HL-60 (cell line): ENCODE results near the gene ZFP36.
A peak's percentile ranks its signal among the peaks of the same experiment; 100 is the strongest.

Source experiments
- DNase-seq, 2 experiments: peaks; one replicate each; pipeline ENCODE4 v3.0.0-alpha.2; 2010 to 2020; ENCODE audit warnings: low read depth in 1 of 2, low spot score in 1 of 2
- H3K27ac ChIP-seq: fragments of 250-450 bp; sonication (Bioruptor Pico); replicated peaks from 2 replicates; pipeline ENCODE4 v1.5.1; 2020; ENCODE audit warnings: mild to moderate bottlenecking, moderate library complexity
- H3K27me3 ChIP-seq: fragments of 250-450 bp; sonication (Bioruptor Pico); 2 replicates; pipeline ENCODE4 v1.5.1; 2021; ENCODE audit warnings: mild to moderate bottlenecking, moderate library complexity; ENCODE audit not compliant: insufficient read depth, poor library complexity, severe bottlenecking
- H3K4me3 ChIP-seq: replicated peaks from 2 replicates; pipeline ENCODE4 v1.5.1; 2011; ENCODE audit warnings: mild to moderate bottlenecking, control low read depth, low read length; ENCODE audit not compliant: insufficient read depth
- GABPA ChIP-seq: IDR thresholded peaks from 2 replicates; pipeline ENCODE4 v1.6.1; 2012; ENCODE audit warnings: low read depth
- POLR2AphosphoS5 ChIP-seq: IDR thresholded peaks from 2 replicates; pipeline ENCODE4 v1.6.1; 2012; ENCODE audit warnings: low read depth
- SPI1 ChIP-seq: IDR thresholded peaks from 2 replicates; pipeline ENCODE4 v1.6.1; 2012; ENCODE audit warnings: low read depth, mild to moderate bottlenecking, borderline replicate concordance
- TF ChIP-seq, protein P1 (sequence below): IDR thresholded peaks from 2 replicates; pipeline ENCODE4 v1.6.1; 2012; ENCODE audit warnings: low read depth; ENCODE audit not compliant: insufficient replicate concordance
- TF ChIP-seq, protein P2 (sequence below): IDR thresholded peaks from one replicate; pipeline ENCODE4 v1.5.1; 2011; ENCODE audit warnings: low read length, control low read depth, inconsistent platforms; ENCODE audit not compliant: insufficient read depth

Gene ZFP36

DNA sequence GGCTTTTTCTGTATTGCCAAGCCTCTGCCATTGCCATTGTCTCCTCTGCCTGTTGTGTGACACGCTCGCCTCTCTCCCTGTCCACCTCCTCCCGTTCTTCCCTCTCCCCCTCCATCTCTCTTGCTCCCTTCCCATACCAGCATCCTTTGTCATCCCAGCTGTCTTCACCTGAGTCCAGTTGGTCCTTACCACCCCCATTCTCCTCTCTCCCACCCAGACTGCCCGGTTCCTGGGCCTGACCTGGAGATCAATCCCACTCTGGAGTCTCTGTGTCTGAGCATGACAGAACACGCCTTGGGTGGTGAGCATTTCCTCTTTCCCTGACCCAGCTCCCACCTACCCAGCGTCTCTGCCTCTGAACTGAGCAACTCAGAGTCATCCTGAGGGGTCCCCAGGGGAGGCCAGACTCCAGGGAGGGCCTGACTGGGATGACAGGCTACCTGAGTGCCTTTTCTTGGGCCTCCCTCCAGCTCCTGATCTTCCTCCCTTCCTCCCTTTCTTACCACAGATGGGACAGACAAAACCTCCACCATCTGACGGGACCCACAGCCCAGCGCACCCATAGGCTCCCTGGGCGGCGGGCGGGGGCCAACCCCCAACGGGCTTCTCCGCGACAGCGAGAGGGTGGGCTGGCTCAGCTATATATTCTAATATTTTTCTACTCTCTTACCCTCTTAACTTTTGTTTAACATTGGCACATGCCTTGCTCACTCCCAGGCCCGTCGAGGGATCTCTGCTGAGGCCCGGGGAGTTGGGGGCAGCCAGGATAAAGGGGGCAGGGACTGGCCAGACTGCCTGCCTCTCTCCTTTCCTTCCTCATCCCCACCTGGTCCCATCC is 23.4 kb upstream of the ZFP36 start:
- no peak overlapping the region for H3K27ac ChIP-seq
- DNase-seq, result no peak
- no peak overlapping the region for H3K4me3 ChIP-seq
- TF ChIP-seq SPI1 (no peak), GABPA (no peak), POLR2AphosphoS5 (no peak)
- TF ChIP-seq, protein P1, sequence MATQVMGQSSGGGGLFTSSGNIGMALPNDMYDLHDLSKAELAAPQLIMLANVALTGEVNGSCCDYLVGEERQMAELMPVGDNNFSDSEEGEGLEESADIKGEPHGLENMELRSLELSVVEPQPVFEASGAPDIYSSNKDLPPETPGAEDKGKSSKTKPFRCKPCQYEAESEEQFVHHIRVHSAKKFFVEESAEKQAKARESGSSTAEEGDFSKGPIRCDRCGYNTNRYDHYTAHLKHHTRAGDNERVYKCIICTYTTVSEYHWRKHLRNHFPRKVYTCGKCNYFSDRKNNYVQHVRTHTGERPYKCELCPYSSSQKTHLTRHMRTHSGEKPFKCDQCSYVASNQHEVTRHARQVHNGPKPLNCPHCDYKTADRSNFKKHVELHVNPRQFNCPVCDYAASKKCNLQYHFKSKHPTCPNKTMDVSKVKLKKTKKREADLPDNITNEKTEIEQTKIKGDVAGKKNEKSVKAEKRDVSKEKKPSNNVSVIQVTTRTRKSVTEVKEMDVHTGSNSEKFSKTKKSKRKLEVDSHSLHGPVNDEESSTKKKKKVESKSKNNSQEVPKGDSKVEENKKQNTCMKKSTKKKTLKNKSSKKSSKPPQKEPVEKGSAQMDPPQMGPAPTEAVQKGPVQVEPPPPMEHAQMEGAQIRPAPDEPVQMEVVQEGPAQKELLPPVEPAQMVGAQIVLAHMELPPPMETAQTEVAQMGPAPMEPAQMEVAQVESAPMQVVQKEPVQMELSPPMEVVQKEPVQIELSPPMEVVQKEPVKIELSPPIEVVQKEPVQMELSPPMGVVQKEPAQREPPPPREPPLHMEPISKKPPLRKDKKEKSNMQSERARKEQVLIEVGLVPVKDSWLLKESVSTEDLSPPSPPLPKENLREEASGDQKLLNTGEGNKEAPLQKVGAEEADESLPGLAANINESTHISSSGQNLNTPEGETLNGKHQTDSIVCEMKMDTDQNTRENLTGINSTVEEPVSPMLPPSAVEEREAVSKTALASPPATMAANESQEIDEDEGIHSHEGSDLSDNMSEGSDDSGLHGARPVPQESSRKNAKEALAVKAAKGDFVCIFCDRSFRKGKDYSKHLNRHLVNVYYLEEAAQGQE, result no peak
- TF ChIP-seq, protein P2, sequence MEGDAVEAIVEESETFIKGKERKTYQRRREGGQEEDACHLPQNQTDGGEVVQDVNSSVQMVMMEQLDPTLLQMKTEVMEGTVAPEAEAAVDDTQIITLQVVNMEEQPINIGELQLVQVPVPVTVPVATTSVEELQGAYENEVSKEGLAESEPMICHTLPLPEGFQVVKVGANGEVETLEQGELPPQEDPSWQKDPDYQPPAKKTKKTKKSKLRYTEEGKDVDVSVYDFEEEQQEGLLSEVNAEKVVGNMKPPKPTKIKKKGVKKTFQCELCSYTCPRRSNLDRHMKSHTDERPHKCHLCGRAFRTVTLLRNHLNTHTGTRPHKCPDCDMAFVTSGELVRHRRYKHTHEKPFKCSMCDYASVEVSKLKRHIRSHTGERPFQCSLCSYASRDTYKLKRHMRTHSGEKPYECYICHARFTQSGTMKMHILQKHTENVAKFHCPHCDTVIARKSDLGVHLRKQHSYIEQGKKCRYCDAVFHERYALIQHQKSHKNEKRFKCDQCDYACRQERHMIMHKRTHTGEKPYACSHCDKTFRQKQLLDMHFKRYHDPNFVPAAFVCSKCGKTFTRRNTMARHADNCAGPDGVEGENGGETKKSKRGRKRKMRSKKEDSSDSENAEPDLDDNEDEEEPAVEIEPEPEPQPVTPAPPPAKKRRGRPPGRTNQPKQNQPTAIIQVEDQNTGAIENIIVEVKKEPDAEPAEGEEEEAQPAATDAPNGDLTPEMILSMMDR, result no peak
- no peaks in the 10 kb centered on the region for H3K27me3 ChIP-seq

DNA sequence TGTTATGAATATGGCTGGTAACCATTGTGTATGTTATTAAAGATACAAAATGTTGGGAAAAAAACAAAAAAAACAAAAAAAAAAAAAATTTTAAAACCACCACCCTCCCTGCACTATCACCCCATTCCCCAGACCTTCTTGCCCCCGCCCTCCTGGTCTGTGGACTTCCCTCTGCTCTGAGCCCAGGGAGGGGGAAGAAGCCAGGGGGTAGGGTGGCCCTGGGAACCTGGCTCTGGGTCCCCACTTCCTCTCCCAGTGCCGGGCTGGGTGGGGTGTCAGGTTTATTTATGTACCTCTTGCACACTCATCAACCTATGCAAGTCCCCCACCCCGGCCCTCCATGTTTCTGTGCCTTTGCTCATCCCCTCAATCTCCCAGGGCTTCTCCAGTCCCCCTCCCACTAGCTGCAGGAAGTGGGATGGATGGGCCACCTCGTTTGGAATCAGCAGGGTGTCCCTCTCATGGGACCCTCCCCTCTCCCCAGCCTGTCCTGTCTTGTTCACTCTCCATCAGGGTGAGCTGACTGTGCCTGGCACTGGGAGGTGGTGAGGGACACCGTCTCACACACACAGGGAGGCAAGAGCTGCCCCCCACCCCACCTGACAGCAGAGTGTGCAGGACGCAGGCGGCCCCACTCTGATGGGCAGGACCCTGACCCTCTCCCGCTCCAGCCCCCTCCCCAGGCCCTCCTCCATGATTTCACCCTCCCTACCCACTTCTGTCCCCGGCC is 21.6 kb upstream of the ZFP36 start:
- Histone ChIP-seq H3K27me3 (no peaks in the 10 kb centered on the region), H3K27ac (no peak overlapping the region), H3K4me3 (no peak overlapping the region)
- TF ChIP-seq SPI1 (0 out of 2 replicates have a peak, but pooled peaks have one; percentile 12), POLR2AphosphoS5 (no peak)
- DNase-seq, result no peak

DNA sequence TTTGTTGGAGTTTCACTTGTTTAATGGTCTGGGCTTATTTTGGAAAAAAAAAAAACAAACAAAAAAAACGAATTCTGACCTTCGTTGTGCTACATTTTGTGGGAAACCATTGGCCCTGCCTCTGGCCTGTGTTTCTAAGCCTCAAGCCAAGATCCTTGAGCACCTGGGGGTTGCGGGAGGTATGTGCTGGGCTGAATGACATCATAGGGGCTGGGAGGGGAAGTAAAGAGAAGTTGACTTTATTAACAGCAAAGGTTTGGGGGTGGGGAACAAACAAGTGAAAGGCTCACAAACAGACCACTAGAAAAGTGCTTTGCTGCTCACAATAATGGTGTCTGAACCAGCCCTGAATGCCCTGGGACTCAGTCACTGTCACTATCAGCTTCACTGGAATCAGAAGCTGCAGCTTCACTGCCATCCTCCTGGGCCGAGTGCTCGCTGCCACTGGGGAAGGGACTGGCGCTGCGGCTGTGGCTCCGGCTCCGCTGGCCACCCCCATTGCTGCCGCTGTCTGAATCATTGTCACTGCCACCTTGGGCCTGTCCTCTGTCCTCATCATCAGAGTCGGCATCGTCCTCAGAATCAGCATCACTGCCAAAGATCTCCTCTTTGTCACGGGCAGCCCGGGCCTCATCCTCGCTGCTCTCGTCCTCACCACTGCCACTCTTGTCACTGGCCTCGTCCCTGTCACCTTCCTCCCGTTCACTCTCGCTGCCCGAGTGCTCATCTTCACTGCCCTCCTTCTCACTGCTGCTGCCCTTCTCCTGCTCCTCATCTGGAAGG is 20.8 kb upstream of the ZFP36 start:
- Histone ChIP-seq H3K27ac (no peak overlapping the region), H3K4me3 (no peak overlapping the region), H3K27me3 (no peaks in the 10 kb centered on the region)
- no peak for TF ChIP-seq SPI1
- TF ChIP-seq, protein P1, result no peak
- TF ChIP-seq, protein P2, result no peak
- TF ChIP-seq POLR2AphosphoS5, result no peak
- no peak for DNase-seq

DNA sequence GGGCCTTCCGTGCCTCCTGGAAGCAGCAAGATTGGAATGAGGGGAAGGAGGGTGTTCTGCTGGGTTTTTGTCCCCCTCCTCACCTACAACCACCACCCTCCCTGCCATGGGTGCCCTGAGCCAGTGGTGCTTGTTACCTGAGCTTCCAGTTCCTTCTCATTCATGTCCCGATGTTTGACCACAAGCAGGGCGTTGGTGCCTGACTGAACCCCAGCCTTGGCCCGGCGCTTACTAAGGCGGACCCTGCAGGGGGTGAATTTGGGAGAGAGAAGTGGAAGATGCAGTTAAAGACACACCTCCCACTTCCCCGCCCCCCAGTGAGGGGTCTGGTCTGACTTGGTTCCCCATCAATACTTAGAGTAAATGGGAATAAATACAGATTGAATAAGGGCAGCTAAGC is 20.1 kb upstream of the ZFP36 start:
- TF ChIP-seq, protein P2, result no peak
- TF ChIP-seq SPI1, result no peak
- TF ChIP-seq, protein P1, result no peak
- no peak for TF ChIP-seq GABPA
- no peak for TF ChIP-seq POLR2AphosphoS5
- no peaks in the 10 kb centered on the region for H3K27me3 ChIP-seq
- H3K4me3 ChIP-seq, result no peak overlapping the region
- no peak overlapping the region for H3K27ac ChIP-seq
- no peak for DNase-seq
